ENCODE data around the gene ATG16L1.
"Not testable (repeated sequence)": the region's sequence is repeated elsewhere in the genome, so short reads cannot be mapped to it uniquely, and the experiment has no call there.

ATG16L1 gene

DNA sequence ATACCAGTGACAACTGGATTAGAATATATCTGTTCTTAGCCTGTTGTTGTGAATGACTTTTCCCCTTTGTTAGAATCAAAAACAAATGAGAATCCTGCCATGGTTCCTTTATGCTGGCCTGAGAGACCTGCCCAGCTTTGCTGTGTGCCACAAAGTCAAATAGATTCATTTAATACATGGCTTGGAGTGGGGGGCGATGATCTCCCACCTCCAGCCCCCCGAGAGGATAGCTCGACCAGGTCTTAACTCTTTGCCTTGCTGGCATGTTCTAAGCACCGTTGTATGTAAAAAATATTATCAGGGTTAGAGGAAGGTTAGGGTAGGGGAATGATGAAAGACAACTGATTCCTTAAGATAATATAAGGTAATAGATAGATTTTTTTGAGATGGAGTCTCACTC, 80.7 kb downstream of the ATG16L1 start:
- POLR2A ChIA-PET (ENCODE audit: low non-redundant PET): no interaction called here
- CTCF ChIA-PET: interaction anchor here (0.7 to 0.8 kb wide), 2 partner anchors 111 to 636 kb away, joined by 3 read pairs; no protein-coding TSS in a partner anchor
- DNase-seq (ENCODE audit: low spot score): no peak
- no peak overlapping the region for H3K27ac ChIP-seq
- TF ChIP-seq, protein P1, sequence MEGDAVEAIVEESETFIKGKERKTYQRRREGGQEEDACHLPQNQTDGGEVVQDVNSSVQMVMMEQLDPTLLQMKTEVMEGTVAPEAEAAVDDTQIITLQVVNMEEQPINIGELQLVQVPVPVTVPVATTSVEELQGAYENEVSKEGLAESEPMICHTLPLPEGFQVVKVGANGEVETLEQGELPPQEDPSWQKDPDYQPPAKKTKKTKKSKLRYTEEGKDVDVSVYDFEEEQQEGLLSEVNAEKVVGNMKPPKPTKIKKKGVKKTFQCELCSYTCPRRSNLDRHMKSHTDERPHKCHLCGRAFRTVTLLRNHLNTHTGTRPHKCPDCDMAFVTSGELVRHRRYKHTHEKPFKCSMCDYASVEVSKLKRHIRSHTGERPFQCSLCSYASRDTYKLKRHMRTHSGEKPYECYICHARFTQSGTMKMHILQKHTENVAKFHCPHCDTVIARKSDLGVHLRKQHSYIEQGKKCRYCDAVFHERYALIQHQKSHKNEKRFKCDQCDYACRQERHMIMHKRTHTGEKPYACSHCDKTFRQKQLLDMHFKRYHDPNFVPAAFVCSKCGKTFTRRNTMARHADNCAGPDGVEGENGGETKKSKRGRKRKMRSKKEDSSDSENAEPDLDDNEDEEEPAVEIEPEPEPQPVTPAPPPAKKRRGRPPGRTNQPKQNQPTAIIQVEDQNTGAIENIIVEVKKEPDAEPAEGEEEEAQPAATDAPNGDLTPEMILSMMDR (conservative IDR thresholded peaks at IDR 0.05; ENCODE audit: low read depth): no peak

DNA sequence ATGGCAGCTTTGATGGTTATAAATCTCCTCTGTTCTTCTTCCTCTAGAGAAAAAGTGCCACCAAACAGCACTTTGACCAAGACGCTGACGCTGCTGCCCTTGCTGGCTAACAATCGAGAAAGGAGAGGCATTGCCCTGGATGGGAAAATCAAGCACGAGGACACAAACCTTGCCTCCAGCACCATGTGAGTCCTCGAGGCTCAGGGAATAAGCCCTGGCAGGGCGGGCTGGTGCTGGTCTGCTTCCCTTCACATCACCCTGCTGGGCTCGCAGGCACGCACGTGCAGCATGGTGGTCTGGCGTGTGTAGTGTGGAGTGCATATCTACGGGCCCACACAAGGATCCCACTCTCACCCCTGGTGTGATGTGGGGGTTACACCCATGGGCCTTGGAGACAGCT, 83.4 kb downstream of the ATG16L1 start:
- ChIA-PET POLR2A (ENCODE audit: low non-redundant PET) (no interaction called here), CTCF (no interaction called here)
- DNase-seq (ENCODE audit: low spot score): no peak
- H3K27ac ChIP-seq: no peak overlapping the region
- TF ChIP-seq, protein P1 (conservative IDR thresholded peaks at IDR 0.05; ENCODE audit: low read depth): no peak

DNA sequence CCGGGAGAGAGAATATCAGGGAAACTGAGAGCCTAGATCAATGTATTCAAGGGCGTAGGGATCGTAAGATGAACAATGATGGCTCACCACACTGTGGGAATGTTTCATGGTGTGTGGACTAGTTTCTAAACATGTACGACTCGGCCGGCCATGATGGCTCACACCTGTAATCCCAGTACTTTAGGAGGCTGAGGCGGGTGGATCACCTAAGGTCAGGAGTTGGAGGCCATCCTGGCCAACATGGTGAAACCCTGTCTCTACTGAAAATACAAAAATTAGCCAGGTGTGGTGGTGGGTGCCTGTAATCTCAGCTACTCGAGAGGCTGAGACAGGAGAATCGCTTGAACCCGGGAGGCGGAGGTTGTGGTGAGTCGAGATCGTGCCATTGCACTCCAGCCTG, 84.6 kb downstream of the ATG16L1 start:
- CTCF ChIA-PET; H3K27ac ChIP-seq; POLR2A ChIA-PET (ENCODE audit: low non-redundant PET); DNase-seq (ENCODE audit: low spot score): not testable (repeated sequence)

DNA sequence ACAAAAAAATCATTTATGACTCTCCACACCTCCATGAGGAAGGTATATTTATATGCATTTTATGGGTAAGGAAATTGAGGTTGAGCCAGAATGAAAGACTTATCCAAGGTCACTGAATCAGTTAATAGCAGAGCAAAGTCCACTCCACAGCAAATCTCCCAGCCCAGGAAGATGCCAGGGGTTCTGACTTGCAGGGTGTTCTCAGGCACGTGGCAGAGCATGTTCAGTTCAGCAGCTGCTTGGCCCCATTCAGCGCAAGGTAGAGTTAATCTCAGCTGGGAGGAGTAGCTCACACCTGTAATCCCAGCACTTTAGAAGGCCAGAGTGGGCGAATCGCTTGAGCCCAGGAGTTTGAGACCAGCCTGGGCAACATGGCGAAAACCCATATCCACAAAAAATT, 85.1 kb downstream of the ATG16L1 start:
- no peak overlapping the region for H3K27ac ChIP-seq
- TF ChIP-seq, protein P1 (conservative IDR thresholded peaks at IDR 0.05; ENCODE audit: low read depth): no peak
- no peak for DNase-seq (ENCODE audit: low spot score)
- ChIA-PET CTCF (no interaction called here), POLR2A (ENCODE audit: low non-redundant PET) (no interaction called here)

- H3K27ac ChIP-seq: no peak overlapping the region
- TF ChIP-seq, protein P1 (conservative IDR thresholded peaks at IDR 0.05; ENCODE audit: low read depth): no peak
- no peak for DNase-seq (ENCODE audit: low spot score)
- POLR2A ChIA-PET (ENCODE audit: low non-redundant PET): no interaction called here
- CTCF ChIA-PET: interaction anchor here (0.6 kb wide), 2 partner anchors 33 to 231 kb away, joined by 3 to 5 read pairs; no protein-coding TSS in a partner anchor
Measured at GRCh38 chr2:233338046-233338445, 86.6 kb downstream of the ATG16L1 start.

- H3K27ac ChIP-seq: no peak overlapping the region
- TF ChIP-seq, protein P1 (conservative IDR thresholded peaks at IDR 0.05; ENCODE audit: low read depth): no peak
- CTCF ChIA-PET: interaction anchor here (0.6 kb wide), 1 partner anchor 232 kb away, joined by 5 read pairs; no protein-coding TSS in a partner anchor
- POLR2A ChIA-PET (ENCODE audit: low non-redundant PET): no interaction called here
- DNase-seq (ENCODE audit: low spot score): no peak
Measured at GRCh38 chr2:233338812-233339368, 87.4 kb downstream of the ATG16L1 start.

DNA sequence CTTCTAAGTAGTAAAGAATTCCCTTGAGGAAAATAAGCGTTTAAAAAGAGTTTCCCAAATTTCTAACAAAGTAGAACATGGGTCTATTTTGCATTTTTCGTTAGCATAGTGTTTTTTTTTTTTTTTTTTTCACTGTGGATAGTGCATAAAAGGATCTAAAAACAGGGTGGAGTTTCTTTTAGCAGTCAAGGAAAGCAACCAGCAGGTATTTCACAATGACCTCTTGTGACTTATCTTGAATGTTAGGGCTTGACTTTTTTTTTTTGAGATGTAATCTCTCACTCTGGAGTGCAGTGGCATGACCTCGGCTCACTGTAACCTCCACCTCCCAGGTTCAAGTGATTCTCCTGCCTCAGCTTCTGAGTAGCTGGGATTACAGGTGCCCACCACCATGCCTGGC, 88.0 kb downstream of the ATG16L1 start:
- H3K27ac ChIP-seq: no peak overlapping the region
- POLR2A ChIA-PET (ENCODE audit: low non-redundant PET): no interaction called here
- CTCF ChIA-PET: no interaction called here
- no peak for DNase-seq (ENCODE audit: low spot score)
- TF ChIP-seq, protein P1 (conservative IDR thresholded peaks at IDR 0.05; ENCODE audit: low read depth): no peak
